Measurements from ENCODE around the gene FBXO36. TPM values are rescaled to one million over a fixed set of nuclear protein-coding genes. Genes with fewer than 3 reads are reported as not detected.

FBXO36 gene
- total and polyA plus RNA-seq, 2 of the 4 experiments (the other 2 are of a cell fraction): 1.3 to 2.2 TPM

DNA sequence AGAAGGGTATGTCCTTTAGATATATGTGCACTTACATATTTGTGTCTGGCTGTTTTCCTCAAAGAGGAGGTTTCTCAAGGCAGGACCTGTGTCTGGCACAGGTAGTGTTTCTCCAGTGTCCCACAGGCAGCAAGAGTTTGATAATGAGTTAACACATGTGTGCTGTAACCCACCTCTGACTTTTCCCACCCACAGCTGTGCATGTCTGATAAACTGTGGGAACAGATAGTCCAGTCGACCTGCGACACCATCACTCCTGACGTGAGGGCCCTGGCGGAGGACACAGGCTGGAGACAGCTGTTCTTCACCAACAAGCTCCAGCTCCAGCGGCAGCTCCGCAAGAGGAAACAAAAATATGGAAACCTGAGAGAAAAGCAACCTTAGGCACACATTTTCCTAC is 88.2 kb downstream of the FBXO36 start:
- no peak overlapping the region; the same call in 1 of the 2 replicates for H4K5ac ChIP-seq (ENCODE audit: low read depth, low read length)
- ATAC-seq (ENCODE audit: low read depth): no peak

More for the DNA sequence above, 88.2 kb downstream of the FBXO36 start:
- Histone ChIP-seq H2AFZ (replicated peaks; ENCODE audit: low read length, poor library complexity) (no peak overlapping the region), H3K4me1 (ENCODE audit: control insufficient read depth, insufficient read depth, low read length) (peaks cover 15% of the 10 kb centered on the region), H3K56ac (ENCODE audit: extremely low read depth, insufficient read depth, low read length) (no peak overlapping the region), H2BK5ac (ENCODE audit: low read depth, low read length, poor library complexity, severe bottlenecking) (no peak overlapping the region), H2BK20ac (ENCODE audit: low read depth, low read length) (peak overlapping the region; percentile 54), H3K9ac (ENCODE audit: low read depth, low read length) (no peak overlapping the region), H4K20me1 (ENCODE audit: insufficient read depth, low read length) (no peaks in the 10 kb centered on the region; the same call in 1 of the 2 replicates), H3K27me3 (ENCODE audit: control insufficient read depth, insufficient read depth, low read length) (no peaks in the 10 kb centered on the region), H4K91ac (ENCODE audit: insufficient read depth, low read depth, low read length) (peak overlapping the region; percentile 72), H3K4me3 (ENCODE audit: insufficient read depth, low read depth, low read length) (no peak overlapping the region), H2AK5ac (ENCODE audit: low read depth, low read length) (peak overlapping the region; percentile 43; the same call in 1 of the 2 replicates), H3K23ac (ENCODE audit: low read depth, low read length) (no peak overlapping the region), H3K9me1 (ENCODE audit: insufficient read depth, low read length) (peaks cover 16% of the 10 kb centered on the region), H4K8ac (ENCODE audit: low read depth in 2 of 2, low read length in 2 of 2) (no peak overlapping the region; a peak in 1 of 4 replicates), H3K4ac (ENCODE audit: low read depth, low read length) (peak overlapping the region; percentile 88), H3K27ac (ENCODE audit: insufficient read depth, low read length) (peak overlapping the region; percentile 32; the same call in 1 of the 2 replicates), H3K14ac (replicated peaks; ENCODE audit: low read depth, low read length) (no peak overlapping the region; the same call in 1 of the 2 replicates), H3K4me2 (ENCODE audit: low read depth, low read length) (no peak overlapping the region), H3K18ac (ENCODE audit: low read depth, low read length) (peak overlapping the region; percentile 74; the same call in 1 of the 2 replicates), H3K9me3 (ENCODE audit: control insufficient read depth, insufficient read depth, low read length) (no peaks in the 10 kb centered on the region), H2BK15ac (ENCODE audit: low read depth, low read length) (peak overlapping the region; percentile 34; the same call in 2 of the 3 replicates), H2AK9ac (replicated peaks; ENCODE audit: low read depth, low read length, poor library complexity) (no peak overlapping the region), H3K79me1 (ENCODE audit: low read depth in 1 of 2, low read length in 2 of 2) (no peaks in the 10 kb centered on the region), H3K36me3 (ENCODE audit: control insufficient read depth, insufficient read depth, low read length) (no peaks in the 10 kb centered on the region), H2BK120ac (ENCODE audit: low read depth, low read length) (peak overlapping the region; percentile 80)
- intact Hi-C loops (cut with micrococcal nuclease) (no loop called here), dilution Hi-C loops (cut with HindIII; ENCODE audit: low sequenced_read_pairs, unreplicated experiment) (no loop called here), in situ Hi-C loops (cut with MboI; ENCODE audit: low sequenced_read_pairs) (loop anchor here (25.0 kb wide), 1 partner anchor 802 kb away; no protein-coding TSS in a partner anchor)
- TF ChIP-seq RAD21 (IDR thresholded peaks at IDR 0.05; ENCODE audit: low read length): no peak
- TF ChIP-seq MAFK (IDR thresholded peaks at IDR 0.05; ENCODE audit: low read depth, low read length): no peak
- TF ChIP-seq, protein P1, sequence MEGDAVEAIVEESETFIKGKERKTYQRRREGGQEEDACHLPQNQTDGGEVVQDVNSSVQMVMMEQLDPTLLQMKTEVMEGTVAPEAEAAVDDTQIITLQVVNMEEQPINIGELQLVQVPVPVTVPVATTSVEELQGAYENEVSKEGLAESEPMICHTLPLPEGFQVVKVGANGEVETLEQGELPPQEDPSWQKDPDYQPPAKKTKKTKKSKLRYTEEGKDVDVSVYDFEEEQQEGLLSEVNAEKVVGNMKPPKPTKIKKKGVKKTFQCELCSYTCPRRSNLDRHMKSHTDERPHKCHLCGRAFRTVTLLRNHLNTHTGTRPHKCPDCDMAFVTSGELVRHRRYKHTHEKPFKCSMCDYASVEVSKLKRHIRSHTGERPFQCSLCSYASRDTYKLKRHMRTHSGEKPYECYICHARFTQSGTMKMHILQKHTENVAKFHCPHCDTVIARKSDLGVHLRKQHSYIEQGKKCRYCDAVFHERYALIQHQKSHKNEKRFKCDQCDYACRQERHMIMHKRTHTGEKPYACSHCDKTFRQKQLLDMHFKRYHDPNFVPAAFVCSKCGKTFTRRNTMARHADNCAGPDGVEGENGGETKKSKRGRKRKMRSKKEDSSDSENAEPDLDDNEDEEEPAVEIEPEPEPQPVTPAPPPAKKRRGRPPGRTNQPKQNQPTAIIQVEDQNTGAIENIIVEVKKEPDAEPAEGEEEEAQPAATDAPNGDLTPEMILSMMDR (conservative IDR thresholded peaks at IDR 0.05; ENCODE audit: low read depth, low read length): no peak
- no peak for TF ChIP-seq FOS (IDR thresholded peaks at IDR 0.05; ENCODE audit: low read depth, low read length)
- TF ChIP-seq, protein P2, sequence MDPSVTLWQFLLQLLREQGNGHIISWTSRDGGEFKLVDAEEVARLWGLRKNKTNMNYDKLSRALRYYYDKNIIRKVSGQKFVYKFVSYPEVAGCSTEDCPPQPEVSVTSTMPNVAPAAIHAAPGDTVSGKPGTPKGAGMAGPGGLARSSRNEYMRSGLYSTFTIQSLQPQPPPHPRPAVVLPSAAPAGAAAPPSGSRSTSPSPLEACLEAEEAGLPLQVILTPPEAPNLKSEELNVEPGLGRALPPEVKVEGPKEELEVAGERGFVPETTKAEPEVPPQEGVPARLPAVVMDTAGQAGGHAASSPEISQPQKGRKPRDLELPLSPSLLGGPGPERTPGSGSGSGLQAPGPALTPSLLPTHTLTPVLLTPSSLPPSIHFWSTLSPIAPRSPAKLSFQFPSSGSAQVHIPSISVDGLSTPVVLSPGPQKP (IDR thresholded peaks at IDR 0.05; ENCODE audit: borderline replicate concordance, low read depth, low read length): no peak
- TF ChIP-seq, protein P3, sequence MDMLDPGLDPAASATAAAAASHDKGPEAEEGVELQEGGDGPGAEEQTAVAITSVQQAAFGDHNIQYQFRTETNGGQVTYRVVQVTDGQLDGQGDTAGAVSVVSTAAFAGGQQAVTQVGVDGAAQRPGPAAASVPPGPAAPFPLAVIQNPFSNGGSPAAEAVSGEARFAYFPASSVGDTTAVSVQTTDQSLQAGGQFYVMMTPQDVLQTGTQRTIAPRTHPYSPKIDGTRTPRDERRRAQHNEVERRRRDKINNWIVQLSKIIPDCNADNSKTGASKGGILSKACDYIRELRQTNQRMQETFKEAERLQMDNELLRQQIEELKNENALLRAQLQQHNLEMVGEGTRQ (IDR thresholded peaks at IDR 0.05; ENCODE audit: low read depth, low read length): no peak
- no peak for TF ChIP-seq CEBPB (IDR thresholded peaks at IDR 0.05; ENCODE audit: low read depth, low read length)
- no TSS peak for BruUV-seq (replicated peaks)
- DNase-seq: no peak
- no CpG with 5 or more reads among the region's 6 CpGs for WGBS, 2 experiments (ENCODE audit: extremely low coverage in 2 of 2, insufficient read length in 1 of 2)
- CTCF ChIA-PET: no interaction called here
- POLR2A ChIA-PET (ENCODE audit: unreplicated experiment): no interaction called here

Data from IMR-90 (cell line).